T-helper 2 cell (primary cell): ENCODE data around the gene NEK6.

ENCODE experiments used
- DNase-seq, 5 experiments: peaks; one replicate each; pipeline versions ENCODE4 v3.0.0 to v3.0.0-alpha.2; 2012 to 2022

Gene NEK6

DNA sequence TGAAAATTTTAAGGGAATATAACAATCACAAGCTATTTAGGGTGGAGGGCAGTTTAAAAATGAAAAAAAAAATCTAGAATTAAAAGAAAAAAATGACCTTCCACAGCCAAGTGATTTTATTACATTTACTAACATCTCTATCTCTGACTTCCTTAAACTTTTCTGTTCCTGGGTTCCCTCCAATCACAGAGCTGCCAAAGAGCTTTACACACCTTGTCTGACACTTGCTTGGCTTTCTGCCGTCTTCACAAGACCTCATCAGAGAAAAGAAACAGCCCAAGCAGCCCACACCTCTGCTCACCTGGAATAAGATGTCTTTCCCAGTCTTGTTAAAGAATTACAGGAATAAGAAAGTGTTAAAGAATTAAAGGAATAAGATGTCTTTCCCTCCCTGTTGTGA lies 118.6 kb downstream of the NEK6 start:
- no peak for DNase-seq

DNA sequence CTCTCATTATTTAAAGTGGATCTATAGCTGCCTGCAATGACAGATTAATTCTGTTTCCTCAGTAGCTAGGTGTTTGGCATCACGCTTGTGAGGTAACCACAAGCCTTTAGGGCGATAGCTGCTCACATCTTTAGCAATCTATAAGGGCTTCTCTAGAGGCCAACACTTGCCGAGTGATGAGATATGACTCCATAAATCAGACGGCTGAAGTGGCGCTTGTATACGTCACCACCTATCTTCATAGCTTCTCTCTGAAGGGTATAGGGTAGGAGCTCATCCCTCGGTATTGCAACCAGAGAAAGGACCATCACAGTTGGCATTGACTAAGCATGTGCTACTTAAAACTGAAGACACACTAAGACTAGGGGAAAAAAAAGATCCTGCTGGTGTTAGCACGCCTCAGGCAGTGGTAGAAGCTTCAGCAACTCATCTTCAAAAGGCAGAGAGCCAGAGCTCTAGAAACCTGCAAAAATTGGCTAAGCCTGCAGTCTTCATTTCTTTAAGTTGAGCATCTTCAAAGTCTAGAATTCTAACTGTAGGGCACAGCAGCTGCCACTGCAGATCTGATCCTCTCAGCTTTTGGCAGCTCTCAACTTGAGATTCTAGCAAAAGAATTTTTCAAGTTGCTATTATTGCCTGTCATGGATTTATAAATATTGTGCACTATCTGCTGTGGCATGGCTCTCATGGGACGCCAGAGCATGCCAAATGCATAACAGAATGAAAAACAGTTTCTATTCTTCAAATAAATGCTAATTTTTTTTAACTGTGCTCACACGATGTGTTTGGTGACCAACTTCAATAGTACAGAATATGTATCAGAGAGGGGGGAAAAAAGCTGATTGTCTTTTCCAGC lies 120.0 kb downstream of the NEK6 start:
- no peak for DNase-seq

- DNase-seq = no peak
Measured at GRCh38 chr9:124381170-124381945, 123.6 kb downstream of the NEK6 start.

DNA sequence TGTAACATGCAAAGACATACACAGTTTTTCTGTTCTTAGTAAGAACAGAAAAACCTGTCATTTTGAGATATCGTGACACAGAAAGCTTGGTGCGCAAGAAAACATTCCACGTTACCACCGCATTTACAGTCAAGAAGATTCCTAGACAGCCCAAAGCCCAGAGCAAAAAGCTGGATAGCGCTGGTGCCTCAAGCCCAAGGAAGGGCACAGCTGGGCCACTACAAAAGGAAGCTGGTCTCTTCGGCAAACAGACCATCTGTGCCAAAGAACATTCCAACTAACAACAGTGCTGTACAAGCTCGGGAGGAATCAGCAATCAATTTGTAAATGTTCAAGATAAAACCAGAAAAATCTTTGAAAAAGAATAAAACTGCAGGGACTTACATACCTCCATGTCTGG lies 126.5 kb downstream of the NEK6 start:
- DNase-seq = no peak

GRCh38 chr9:124384846-124385245 lies 127.1 kb downstream of the NEK6 start:
- no peak for DNase-seq

DNA sequence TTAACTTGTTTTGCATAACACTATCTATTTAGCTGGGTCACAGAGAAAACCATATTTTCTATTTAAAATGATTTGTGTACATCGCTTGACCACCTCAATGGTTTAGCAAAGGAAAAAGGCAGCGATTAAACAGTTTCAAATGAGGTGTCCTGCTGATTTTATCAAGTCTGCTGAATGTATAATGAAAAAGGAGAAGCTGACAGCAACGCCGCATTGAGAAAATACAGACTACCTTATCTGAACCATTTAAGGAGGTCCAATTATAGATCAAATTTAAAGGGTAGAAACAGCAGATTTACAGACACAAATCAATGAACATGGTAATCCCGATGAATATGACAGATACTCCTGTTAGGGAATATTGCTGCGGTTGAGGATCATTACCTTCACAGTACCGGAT lies 127.9 kb downstream of the NEK6 start:
- DNase-seq = no peak

DNA sequence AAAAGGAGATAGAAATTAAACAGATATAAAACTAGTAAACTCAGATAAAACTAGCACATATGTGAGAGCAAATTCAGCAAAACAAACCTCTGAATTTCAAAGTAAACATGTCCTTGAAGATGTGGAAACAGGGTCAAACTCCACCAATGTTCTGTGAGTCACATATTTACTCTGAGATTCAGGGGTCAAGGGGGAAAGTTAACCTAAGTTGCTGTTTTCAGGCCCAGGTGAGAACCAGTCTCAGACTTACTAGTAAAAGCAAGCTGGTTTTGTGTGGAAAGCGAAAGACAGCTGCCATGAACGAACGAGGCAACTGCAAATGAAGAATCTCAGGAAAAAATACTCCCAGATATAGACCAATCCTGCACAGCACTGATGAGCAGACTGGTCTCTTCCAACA lies 128.5 kb downstream of the NEK6 start:
- DNase-seq = no peak

DNA sequence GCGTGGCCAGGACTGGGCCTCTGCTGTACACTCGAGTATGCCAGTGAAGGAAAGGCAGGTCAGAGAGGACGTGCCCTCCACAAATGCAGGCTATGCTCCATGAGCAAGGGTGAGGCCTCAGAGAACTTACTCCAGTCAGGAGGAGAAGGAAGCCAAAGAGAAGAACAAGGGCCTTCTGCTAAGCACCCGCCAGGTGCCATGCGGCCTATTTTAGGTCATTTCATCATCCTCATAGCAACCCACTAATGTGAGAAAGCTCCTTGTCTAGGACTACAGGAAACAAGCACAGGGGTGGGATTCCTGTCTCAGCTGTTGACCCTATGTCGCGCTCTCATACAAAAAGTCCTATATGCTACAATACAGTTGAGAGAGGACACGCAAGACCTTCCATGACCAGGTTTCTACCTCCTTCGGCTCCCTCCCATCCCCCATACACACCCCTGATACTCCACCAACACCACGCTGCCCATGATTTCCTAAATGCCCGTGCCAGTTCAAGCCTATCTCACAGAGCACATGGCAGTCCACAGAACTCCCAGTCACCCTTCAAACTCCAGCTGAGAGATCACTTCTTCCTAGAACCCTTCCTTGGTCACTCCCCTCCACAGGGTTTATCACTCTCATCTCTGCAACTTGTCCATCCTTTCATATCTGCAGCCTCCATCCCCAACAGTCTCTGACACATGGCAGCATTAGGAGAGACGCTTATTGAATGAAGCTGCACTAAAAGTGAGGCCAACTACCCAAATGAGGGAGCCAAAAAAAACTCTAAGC lies 130.7 kb downstream of the NEK6 start:
- DNase-seq = no peak

GRCh38 chr9:124389146-124389939 lies 131.6 kb downstream of the NEK6 start:
- DNase-seq = no peak

GRCh38 chr9:124390794-124391658 lies 133.3 kb downstream of the NEK6 start:
- DNase-seq = no peak

GRCh38 chr9:124392254-124392870 lies 134.6 kb downstream of the NEK6 start:
- DNase-seq = no peak

- peak in 1 of 5 experiments; percentile 18 for DNase-seq
Measured at GRCh38 chr9:124392871-124393460, 135.2 kb downstream of the NEK6 start.

DNA sequence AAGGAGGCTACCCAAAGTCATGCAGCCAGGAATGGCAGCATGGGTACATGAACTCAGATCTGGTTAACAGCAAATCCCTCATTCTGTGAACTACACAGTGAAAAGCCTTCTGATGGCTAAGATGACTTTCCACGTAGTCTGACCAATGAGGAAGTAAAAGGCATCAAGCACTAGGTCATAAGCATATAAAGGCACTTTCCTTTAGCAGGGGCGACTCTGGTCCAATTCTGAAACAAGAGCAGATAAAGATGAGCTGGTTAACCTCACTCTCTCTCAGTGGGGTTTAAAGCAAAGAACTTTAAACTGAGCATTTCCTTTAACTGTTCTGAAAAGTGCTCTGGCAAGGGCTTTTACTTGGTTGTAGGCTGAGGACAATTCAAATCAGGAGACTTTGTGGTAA lies 136.4 kb downstream of the NEK6 start:
- DNase-seq = peak in 1 of 5 experiments; percentile 68

GRCh38 chr9:124394596-124394995 lies 136.8 kb downstream of the NEK6 start:
- DNase-seq = peak in 1 of 5 experiments; percentile 47

GRCh38 chr9:124395826-124396225 lies 138.1 kb downstream of the NEK6 start:
- DNase-seq = no peak

- DNase-seq = no peak
Measured at GRCh38 chr9:124398191-124398935, 140.6 kb downstream of the NEK6 start.

DNA sequence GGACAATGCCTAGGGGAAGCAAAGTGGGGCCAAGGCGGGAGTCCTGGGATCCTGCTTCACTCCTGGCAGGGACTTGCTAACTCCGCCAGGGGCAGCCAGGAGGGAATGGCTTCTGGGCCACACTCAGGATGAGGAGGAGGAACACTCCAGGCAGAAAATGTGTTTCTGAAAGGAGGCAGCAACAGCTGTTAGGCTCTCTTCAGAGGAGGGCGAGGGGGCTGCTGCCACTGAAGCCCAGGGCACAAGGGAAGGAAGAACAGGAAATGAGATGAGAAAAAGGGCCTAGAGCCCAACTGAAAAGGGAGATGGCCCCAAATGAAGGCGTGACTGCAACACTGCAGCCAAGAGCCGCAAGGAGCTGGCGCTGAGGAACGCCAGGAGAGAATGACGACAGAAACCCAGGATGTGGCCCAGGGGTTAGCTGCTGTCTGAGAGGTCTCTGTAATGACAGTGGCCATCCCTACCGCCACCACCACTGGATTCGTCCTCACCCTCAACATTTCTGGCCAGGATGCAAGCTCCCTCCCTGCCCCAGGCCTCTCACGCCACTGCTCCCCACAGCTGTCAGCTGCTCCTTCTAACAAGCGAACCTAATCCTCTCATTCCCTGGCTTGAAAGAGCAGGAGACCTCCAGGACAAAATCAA lies 141.7 kb downstream of the NEK6 start:
- no peak for DNase-seq

- no peak for DNase-seq
Measured at GRCh38 chr9:124399968-124400940, 142.5 kb downstream of the NEK6 start.
